GM23248 (cell line): Measurements from ENCODE around the gene ZNHIT6. TPM values are rescaled to one million over a fixed set of nuclear protein-coding genes. Genes with fewer than 3 reads are reported as not detected.
A peak's percentile ranks its signal among the peaks of the same experiment; 100 is the strongest.

Experiments used
- DNase-seq: peaks from one replicate; pipeline ENCODE4 v3.0.0-alpha.2; 2015
- H2AFZ ChIP-seq: fragments of 200-600 bp; sonication (generic); 2 replicates; pipeline ENCODE4 v1.6.1; 2016; ENCODE audit warnings: antibody characterized with exemption
- H3F3A ChIP-seq: fragments of 200-600 bp; sonication (generic); 2 replicates; pipeline ENCODE4 v1.6.1; 2016; ENCODE audit warnings: mild to moderate bottlenecking, antibody characterized with exemption, mixed run types; ENCODE audit not compliant: insufficient read depth
- H3K27ac ChIP-seq: fragments of 200-600 bp; sonication (generic); 2 replicates; pipeline ENCODE4 v1.5.1; 2016; ENCODE audit warnings: mild to moderate bottlenecking
- H3K27me3 ChIP-seq: fragments of 200-600 bp; sonication (generic); replicated peaks from 2 replicates; pipeline ENCODE4 v1.6.1; 2016; ENCODE audit warnings: mild to moderate bottlenecking; ENCODE audit not compliant: insufficient read depth
- H3K36me3 ChIP-seq: fragments of 200-600 bp; sonication (generic); 2 replicates; pipeline ENCODE4 v1.6.1; 2016; ENCODE audit warnings: low read depth, mild to moderate bottlenecking
- H3K4me1 ChIP-seq: fragments of 200-600 bp; sonication (generic); 2 replicates; pipeline ENCODE4 v1.6.1; 2016; ENCODE audit warnings: mild to moderate bottlenecking; ENCODE audit not compliant: insufficient read depth
- H3K4me2 ChIP-seq: fragments of 200-600 bp; sonication (generic); one replicate; pipeline ENCODE4 v1.6.1; 2016; ENCODE audit warnings: mild to moderate bottlenecking; ENCODE audit not compliant: unreplicated experiment
- H3K4me3 ChIP-seq: fragments of 200-600 bp; sonication (generic); 2 replicates; pipeline ENCODE4 v1.5.1; 2016; ENCODE audit warnings: mild to moderate bottlenecking
- H3K79me2 ChIP-seq: fragments of 200-600 bp; sonication (generic); 2 replicates; pipeline ENCODE4 v1.6.1; 2016; ENCODE audit warnings: mild to moderate bottlenecking; ENCODE audit not compliant: insufficient read depth
- H3K9ac ChIP-seq: fragments of 200-600 bp; sonication (generic); 2 replicates; pipeline ENCODE4 v1.6.1; 2016; ENCODE audit warnings: mild to moderate bottlenecking
- H3K9me2 ChIP-seq: fragments of 200-600 bp; sonication (generic); 2 replicates; pipeline ENCODE4 v1.6.1; 2016; ENCODE audit warnings: mixed run types, mild to moderate bottlenecking, moderate library complexity; ENCODE audit not compliant: insufficient read depth
- H3K9me3 ChIP-seq: fragments of 200-600 bp; sonication (generic); one replicate; pipeline ENCODE4 v1.6.1; 2017; ENCODE audit warnings: low read depth
- H4K20me1 ChIP-seq: fragments of 200-600 bp; sonication (generic); 2 replicates; pipeline ENCODE4 v1.6.0; 2016; ENCODE audit not compliant: insufficient read depth
- EZH2 ChIP-seq: fragments of 200-600 bp; sonication (generic); IDR thresholded peaks from 2 replicates; pipeline ENCODE4 v1.6.1; 2018; ENCODE audit warnings: antibody characterized with exemption, mild to moderate bottlenecking; ENCODE audit not compliant: insufficient read depth, poor library complexity, severe bottlenecking
- EZH2phosphoT487 ChIP-seq: fragments of 200-600 bp; sonication (generic); IDR thresholded peaks from 2 replicates; pipeline ENCODE4 v1.6.1; 2018; ENCODE audit warnings: antibody characterized with exemption, moderate library complexity, mild to moderate bottlenecking, low read depth; ENCODE audit not compliant: insufficient read depth
- WGBS, 2 experiments: methylation state at CpG; one replicate each; pipeline ENCODE4 v1.1.6; 2015 to 2017; ENCODE audit warnings: low lambda C conversion rate in 2 of 2, low coverage in 1 of 2; ENCODE audit errors: missing lambda C conversion rate in 2 of 2; 5-methylcytosine and 5-hydroxymethylcytosine counted together
- in situ Hi-C: fragments of 300-500 bp; cut with MboI; formaldehyde crosslinking; loops from 2 replicates; pipeline ENCODE4 v1.15.0; 2020
- polyA plus RNA-seq: library from polyadenylated mRNA; unstranded; fragments of >200 nt; fragmentation: Nextera tagmentation; extraction: Ambion mirVana; gene quantifications from 2 replicates; pipeline ENCODE4 v1.2.1, GENCODE V29; 2016
- total RNA-seq: library from RNA; depleted of rRNA; stranded (reverse); fragments of >200 nt; shearing (Covaris generic); gene quantifications from 2 replicates; pipeline ENCODE4 v1.2.3, GENCODE V29; 2014

ZNHIT6 gene
- total and polyA plus RNA-seq, 2 experiments from 2014 or later, result 16.6 to 31.6 TPM

DNA sequence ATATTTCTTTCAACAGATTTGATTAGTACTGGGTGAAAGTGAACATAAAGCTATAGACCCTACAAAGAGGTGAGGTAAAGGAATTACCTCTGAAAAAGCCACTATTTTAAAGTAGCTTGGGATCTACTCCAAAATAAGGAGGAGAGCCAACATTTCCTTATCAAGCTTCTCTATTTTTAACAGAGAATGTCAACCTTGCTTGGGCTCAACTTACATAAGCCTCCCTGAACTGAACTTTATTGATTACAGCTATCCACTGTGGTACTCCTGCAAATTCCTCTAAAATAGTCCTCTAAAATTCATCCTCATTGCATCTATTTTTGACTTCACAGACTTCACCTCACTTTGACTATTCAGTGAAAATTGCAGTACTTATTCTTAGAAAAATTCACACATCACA lies 10.3 kb downstream of the ZNHIT6 start:
- Histone ChIP-seq H3K36me3 (peaks cover 22% of the 10 kb centered on the region), H3K4me2 (no peak overlapping the region), H3K4me3 (no peak overlapping the region), H3K9me3 (no peaks in the 10 kb centered on the region), H3K27ac (no peak overlapping the region), H3K27me3 (no peaks in the 10 kb centered on the region), H3K9me2 (no peaks in the 10 kb centered on the region), H2AFZ (no peak overlapping the region), H3F3A (peaks cover 18% of the 10 kb centered on the region), H4K20me1 (no peaks in the 10 kb centered on the region), H3K79me2 (peaks cover 94% of the 10 kb centered on the region), H3K4me1 (peaks cover 8% of the 10 kb centered on the region), H3K9ac (no peak overlapping the region)
- DNase-seq, result no peak
- in situ Hi-C loops, result no loop called here
- no peak for TF ChIP-seq EZH2
- no peak for TF ChIP-seq EZH2phosphoT487

GRCh38 chr1:85692730-85693314 lies 15.4 kb downstream of the ZNHIT6 start:
- peaks cover 92% of the 10 kb centered on the region for H3K79me2 ChIP-seq
- H3F3A ChIP-seq, result peaks cover 19% of the 10 kb centered on the region
- in situ Hi-C loops, result no loop called here
- peaks cover 13% of the 10 kb centered on the region for H3K36me3 ChIP-seq
- WGBS, 2 experiments, result 6 to 8% methylated on average over 1 of the region's 1 CpG
- peak overlapping the region; percentile 7 for H3K9ac ChIP-seq
- no peaks in the 10 kb centered on the region for H4K20me1 ChIP-seq
- no peaks in the 10 kb centered on the region for H3K9me3 ChIP-seq
- DNase-seq, result peak; percentile 77
- peak overlapping the region; percentile 27 for H2AFZ ChIP-seq
- H3K27me3 ChIP-seq, result no peaks in the 10 kb centered on the region
- peak overlapping the region; percentile 41 for H3K4me2 ChIP-seq
- H3K4me1 ChIP-seq, result peaks cover 18% of the 10 kb centered on the region
- H3K4me3 ChIP-seq, result no peak overlapping the region
- H3K27ac ChIP-seq, result peak overlapping the region; percentile 40
- TF ChIP-seq EZH2, result no peak
- no peak for TF ChIP-seq EZH2phosphoT487
- no peaks in the 10 kb centered on the region for H3K9me2 ChIP-seq

GRCh38 chr1:85689775-85690404 lies 18.3 kb downstream of the ZNHIT6 start:
- Histone ChIP-seq H4K20me1 (no peaks in the 10 kb centered on the region), H3K9me2 (no peaks in the 10 kb centered on the region), H3K36me3 (peaks cover 22% of the 10 kb centered on the region), H3K4me3 (no peak overlapping the region), H3K9me3 (no peaks in the 10 kb centered on the region), H3K79me2 (peaks cover 93% of the 10 kb centered on the region), H3K9ac (no peak overlapping the region), H2AFZ (no peak overlapping the region), H3F3A (peaks cover 19% of the 10 kb centered on the region), H3K27me3 (no peaks in the 10 kb centered on the region), H3K27ac (no peak overlapping the region), H3K4me1 (peaks cover 18% of the 10 kb centered on the region), H3K4me2 (no peak overlapping the region)
- in situ Hi-C loops, result no loop called here
- WGBS, 2 experiments, result 96 to 98% methylated on average over 4 of the region's 4 CpGs
- no peak for DNase-seq
- TF ChIP-seq EZH2 (no peak), EZH2phosphoT487 (no peak)

- no peaks in the 10 kb centered on the region for H3K9me3 ChIP-seq
- H3K9me2 ChIP-seq, result no peaks in the 10 kb centered on the region
- no peak overlapping the region for H2AFZ ChIP-seq
- H3K27me3 ChIP-seq, result no peaks in the 10 kb centered on the region
- peak; percentile 61 for DNase-seq
- peak overlapping the region; percentile 27 for H3K27ac ChIP-seq
- no peak overlapping the region for H3K9ac ChIP-seq
- H3F3A ChIP-seq, result peaks cover 13% of the 10 kb centered on the region; the same call in 1 of the 2 replicates
- peaks cover 31% of the 10 kb centered on the region for H3K36me3 ChIP-seq
- TF ChIP-seq EZH2 (no peak), EZH2phosphoT487 (no peak)
- peaks cover 86% of the 10 kb centered on the region for H3K79me2 ChIP-seq
- H3K4me1 ChIP-seq, result peaks cover 19% of the 10 kb centered on the region; the same call in 1 of the 2 replicates
- in situ Hi-C loops, result no loop called here
- H3K4me3 ChIP-seq, result no peak overlapping the region
- no peaks in the 10 kb centered on the region for H4K20me1 ChIP-seq
- 86 to 87% methylated on average over 9 of the region's 9 CpGs for WGBS, 2 experiments
- no peak overlapping the region for H3K4me2 ChIP-seq
Measured at GRCh38 chr1:85683292-85684025, 24.8 kb downstream of the ZNHIT6 start.
